H1 (cell line): ENCODE results near the gene LCORL. TPM values are rescaled to one million over a fixed set of nuclear protein-coding genes. Genes with fewer than 3 reads are reported as not detected.

ENCODE experiments used
- polyA plus RNA-seq, 7 experiments: library from polyadenylated mRNA; depleted of rRNA in 3 of 7; stranded (reverse) in 5 of 7; unstranded in 2 of 7; fragments of >200 nt in 5 of 7; fragments of 200-250 nt in 2 of 7; gene quantifications; 1 replicate in 5 of 7; 2 replicates in 1 of 7; 4 replicates in 1 of 7; pipeline versions ENCODE4 v1.2.1 to v1.2.3, GENCODE V29; 2011 to 2013; ENCODE audit warnings: missing spikeins in 2 of 7, mixed read lengths in 2 of 7
- total RNA-seq: library from RNA; stranded (reverse); fragmentation: NEBNext Ultra II Directional; extraction: Animal tissue kit (Norgen Biotek cat#: 25700); gene quantifications from 2 replicates; pipeline ENCODE4 v1.2.1, GENCODE V29; 2021
- TF ChIP-seq, protein P1 (sequence below), 3 experiments: IDR thresholded peaks; 1 replicate in 2 of 3; 2 replicates in 1 of 3; pipeline versions ENCODE4 v1.5.1 to v1.6.1; 2011; ENCODE audit warnings: low read length in 3 of 3, mild to moderate bottlenecking in 3 of 3, inconsistent platforms in 2 of 3, low read depth in 1 of 3, moderate library complexity in 1 of 3; ENCODE audit not compliant: insufficient read depth in 1 of 3; ENCODE audit errors: control extremely low read depth in 1 of 3

Gene LCORL
- total and polyA plus RNA-seq, 2 of the 8 experiments (the other 6 are each of a cell fraction or from before 2014, with no cell fraction given), result 2.2 to 19.2 TPM

DNA sequence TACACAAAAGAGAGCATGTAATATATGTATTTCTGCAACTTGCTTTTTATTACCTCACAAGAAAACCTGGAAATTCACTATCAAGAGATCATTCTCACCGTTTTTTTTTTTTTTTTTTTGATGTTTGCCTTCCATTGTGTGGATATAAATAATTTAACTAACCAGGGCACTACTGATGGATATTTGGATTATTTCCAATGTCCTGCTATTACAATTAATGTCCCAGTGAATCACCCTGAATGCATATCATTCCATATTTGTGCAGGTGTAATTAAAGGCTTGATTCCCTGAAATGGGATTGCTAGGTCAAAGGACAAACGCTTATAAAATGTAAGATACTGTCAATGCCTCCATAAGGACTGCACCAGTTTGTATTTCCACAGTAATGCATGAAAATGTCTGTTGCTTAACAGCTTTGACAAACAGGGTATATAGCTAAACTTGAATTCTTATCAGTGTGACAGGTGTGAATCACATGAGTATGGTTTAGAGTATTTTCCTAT, 123.0 kb downstream of the LCORL start (continued):
- TF ChIP-seq, protein P1, sequence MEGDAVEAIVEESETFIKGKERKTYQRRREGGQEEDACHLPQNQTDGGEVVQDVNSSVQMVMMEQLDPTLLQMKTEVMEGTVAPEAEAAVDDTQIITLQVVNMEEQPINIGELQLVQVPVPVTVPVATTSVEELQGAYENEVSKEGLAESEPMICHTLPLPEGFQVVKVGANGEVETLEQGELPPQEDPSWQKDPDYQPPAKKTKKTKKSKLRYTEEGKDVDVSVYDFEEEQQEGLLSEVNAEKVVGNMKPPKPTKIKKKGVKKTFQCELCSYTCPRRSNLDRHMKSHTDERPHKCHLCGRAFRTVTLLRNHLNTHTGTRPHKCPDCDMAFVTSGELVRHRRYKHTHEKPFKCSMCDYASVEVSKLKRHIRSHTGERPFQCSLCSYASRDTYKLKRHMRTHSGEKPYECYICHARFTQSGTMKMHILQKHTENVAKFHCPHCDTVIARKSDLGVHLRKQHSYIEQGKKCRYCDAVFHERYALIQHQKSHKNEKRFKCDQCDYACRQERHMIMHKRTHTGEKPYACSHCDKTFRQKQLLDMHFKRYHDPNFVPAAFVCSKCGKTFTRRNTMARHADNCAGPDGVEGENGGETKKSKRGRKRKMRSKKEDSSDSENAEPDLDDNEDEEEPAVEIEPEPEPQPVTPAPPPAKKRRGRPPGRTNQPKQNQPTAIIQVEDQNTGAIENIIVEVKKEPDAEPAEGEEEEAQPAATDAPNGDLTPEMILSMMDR (IDR thresholded peaks at IDR 0.05; ENCODE audit: control extremely low read depth in 1 of 3, insufficient read depth in 1 of 3, low read depth in 1 of 3, low read length in 3 of 3), result no peak
- TF ChIP-seq, all 59 proteins: peak for 0
